HG03575 (cell line): ENCODE data around the gene BLOC1S1.
"Not testable (repeated sequence)": the region's sequence is repeated elsewhere in the genome, so short reads cannot be mapped to it uniquely, and the experiment has no call there.

Experiments
- ATAC-seq: cut with Tn5 transposase; IDR thresholded peaks from one replicate; pipeline ENCODE4 v1.9.1; 2021; ENCODE audit not compliant: unreplicated experiment, insufficient number of reproducible peaks, low FRiP score; ENCODE audit errors: extremely low read depth

Gene BLOC1S1

GRCh38 chr12:55737581-55738122, 21.8 kb downstream of the BLOC1S1 start:
- no peak for ATAC-seq

- ATAC-seq, result peak; percentile 62
Observed at GRCh38 chr12:55738123-55739024, 22.5 kb downstream of the BLOC1S1 start.

GRCh38 chr12:55739025-55739378, 23.2 kb downstream of the BLOC1S1 start:
- ATAC-seq, result no peak

GRCh38 chr12:55741931-55742680, 26.3 kb downstream of the BLOC1S1 start:
- ATAC-seq, result no peak

GRCh38 chr12:55742719-55743405, 27.0 kb downstream of the BLOC1S1 start, which contains the start of gene GDF11:
Gene GDF11, plus strand, starts transcription at chr12:55743122. Its CDS starts 195 bp downstream, at chr12:55743317.
- ATAC-seq, result no peak

- ATAC-seq, result no peak
Observed at GRCh38 chr12:55743406-55744339, 27.8 kb downstream of the BLOC1S1 start.

GRCh38 chr12:55744340-55745030, 28.6 kb downstream of the BLOC1S1 start:
- ATAC-seq, result no peak

GRCh38 chr12:55745361-55746173, 29.7 kb downstream of the BLOC1S1 start:
- ATAC-seq, result no peak

- no peak for ATAC-seq
Observed at GRCh38 chr12:55746174-55746912, 30.5 kb downstream of the BLOC1S1 start.

- ATAC-seq, result no peak
Observed at GRCh38 chr12:55746913-55747231, 31.0 kb downstream of the BLOC1S1 start.

GRCh38 chr12:55748230-55748993, 32.6 kb downstream of the BLOC1S1 start:
- ATAC-seq, result no peak

GRCh38 chr12:55755246-55755645, 39.4 kb downstream of the BLOC1S1 start:
- ATAC-seq, result no peak

GRCh38 chr12:55757701-55758100, 41.9 kb downstream of the BLOC1S1 start:
- ATAC-seq, result no peak

- ATAC-seq, result not testable (repeated sequence)
Observed at GRCh38 chr12:55758575-55758974, 42.7 kb downstream of the BLOC1S1 start.

GRCh38 chr12:55760663-55761062, 44.8 kb downstream of the BLOC1S1 start:
- no peak for ATAC-seq

GRCh38 chr12:55762646-55763045, 46.8 kb downstream of the BLOC1S1 start:
- ATAC-seq, result no peak
